Erythroblast (primary cell): ENCODE data around the gene SLC25A29.

ENCODE experiments used
- DNase-seq, 2 experiments: peaks; one replicate each; lab custom pipeline; 2025; lab: John Stamatoyannopoulos, UW
- GATA1 ChIP-seq: IDR thresholded peaks from 2 replicates; pipeline ENCODE4 v1.6.1; 2011; ENCODE audit warnings: low read depth, mild to moderate bottlenecking, control low read depth, low read length, moderate library complexity
- POLR2A ChIP-seq: IDR thresholded peaks from 2 replicates; pipeline ENCODE4 v1.6.1; 2011; ENCODE audit warnings: mild to moderate bottlenecking, low read length

SLC25A29 gene

GRCh38 chr14:100336618-100337530 lies 30.6 kb upstream of the SLC25A29 start:
- TF ChIP-seq POLR2A = no peak
- no peak for TF ChIP-seq GATA1
- no peak for DNase-seq

GRCh38 chr14:100334904-100335303 lies 28.7 kb upstream of the SLC25A29 start:
- TF ChIP-seq POLR2A (no peak), GATA1 (no peak)
- no peak for DNase-seq

GRCh38 chr14:100333827-100334226 lies 27.6 kb upstream of the SLC25A29 start:
- no peak for TF ChIP-seq GATA1
- no peak for TF ChIP-seq POLR2A
- no peak for DNase-seq

GRCh38 chr14:100333311-100333710 lies 27.1 kb upstream of the SLC25A29 start:
- TF ChIP-seq GATA1 = no peak
- no peak for TF ChIP-seq POLR2A
- no peak for DNase-seq

GRCh38 chr14:100332797-100333196 lies 26.6 kb upstream of the SLC25A29 start:
- no peak for DNase-seq
- TF ChIP-seq GATA1 (no peak), POLR2A (no peak)

GRCh38 chr14:100332071-100332639 lies 25.9 kb upstream of the SLC25A29 start:
- DNase-seq = no peak
- TF ChIP-seq POLR2A (no peak), GATA1 (no peak)

GRCh38 chr14:100330388-100330931 lies 24.2 kb upstream of the SLC25A29 start:
- no peak for DNase-seq
- no peak for TF ChIP-seq GATA1
- TF ChIP-seq POLR2A = no peak

GRCh38 chr14:100330007-100330344 lies 23.7 kb upstream of the SLC25A29 start:
- DNase-seq = no peak
- TF ChIP-seq GATA1 (no peak), POLR2A (no peak)

- no peak for TF ChIP-seq GATA1
- TF ChIP-seq POLR2A = no peak
- no peak for DNase-seq
Measured at GRCh38 chr14:100329233-100330006, 23.2 kb upstream of the SLC25A29 start.

GRCh38 chr14:100328495-100329163 lies 22.4 kb upstream of the SLC25A29 start:
- DNase-seq = no peak
- TF ChIP-seq GATA1 = no peak

GRCh38 chr14:100327128-100327527 lies 20.9 kb upstream of the SLC25A29 start:
- no peak for TF ChIP-seq POLR2A
- no peak for DNase-seq

GRCh38 chr14:100325958-100326357 lies 19.7 kb upstream of the SLC25A29 start:
- TF ChIP-seq GATA1 (no peak), POLR2A (no peak)
- DNase-seq = no peak

- TF ChIP-seq GATA1 = no peak
- TF ChIP-seq POLR2A = no peak
- no peak for DNase-seq
Measured at GRCh38 chr14:100325231-100325632, 19.0 kb upstream of the SLC25A29 start.

- TF ChIP-seq POLR2A = no peak
- no peak for TF ChIP-seq GATA1
- DNase-seq = no peak
Measured at GRCh38 chr14:100323942-100324307, 17.7 kb upstream of the SLC25A29 start.
